Measurements from ENCODE around the gene MICAL1. TPM values are rescaled to one million over a fixed set of nuclear protein-coding genes. Genes with fewer than 3 reads are reported as not detected.
"Not testable (repeated sequence)": the region's sequence is repeated elsewhere in the genome, so short reads cannot be mapped to it uniquely, and the experiment has no call there.

MICAL1 gene
- total RNA-seq, 3 donors from 2014 or later: 23.6 to 29.8 (median 25.5) TPM

GRCh38 chr6:109469591-109470189 is 14.1 kb upstream of the MICAL1 start:
- H3K4me1 ChIP-seq: no peaks in the 10 kb centered on the region
- H3K27me3 ChIP-seq: no peaks in the 10 kb centered on the region
- no peaks in the 10 kb centered on the region for H3K36me3 ChIP-seq
- DNase-seq (ENCODE audit: low spot score in 2 of 2): no peak
- H3K4me3 ChIP-seq: no peak overlapping the region
- H3K9me3 ChIP-seq: no peaks in the 10 kb centered on the region
- H3K27ac ChIP-seq: no peak overlapping the region
- intact Hi-C loops (cut with DNase I; ENCODE audit: low total_unique reads): no loop called here
- TF ChIP-seq CTCF (IDR thresholded peaks at IDR 0.05) (no peak), POLR2AphosphoS5 (IDR thresholded peaks at IDR 0.05) (no peak), POLR2A (IDR thresholded peaks at IDR 0.05) (no peak)

GRCh38 chr6:109467696-109468095 is 12.1 kb upstream of the MICAL1 start:
- no peaks in the 10 kb centered on the region for H3K27me3 ChIP-seq
- no peaks in the 10 kb centered on the region for H3K36me3 ChIP-seq
- H3K9me3 ChIP-seq: no peaks in the 10 kb centered on the region
- H3K4me3 ChIP-seq: no peak overlapping the region
- H3K27ac ChIP-seq: no peak overlapping the region
- no peaks in the 10 kb centered on the region for H3K4me1 ChIP-seq
- no peak for DNase-seq (ENCODE audit: low spot score in 2 of 2)
- intact Hi-C loops (cut with DNase I; ENCODE audit: low total_unique reads): no loop called here
- TF ChIP-seq POLR2AphosphoS5 (IDR thresholded peaks at IDR 0.05) (no peak), POLR2A (IDR thresholded peaks at IDR 0.05) (no peak), CTCF (IDR thresholded peaks at IDR 0.05) (no peak)

- DNase-seq (ENCODE audit: low spot score in 2 of 2): no peak
- TF ChIP-seq CTCF (IDR thresholded peaks at IDR 0.05) (no peak), POLR2AphosphoS5 (IDR thresholded peaks at IDR 0.05) (no peak), POLR2A (IDR thresholded peaks at IDR 0.05) (no peak)
- Histone ChIP-seq H3K4me1 (no peaks in the 10 kb centered on the region), H3K27me3 (no peaks in the 10 kb centered on the region), H3K27ac (no peak overlapping the region), H3K36me3 (no peaks in the 10 kb centered on the region), H3K9me3 (no peaks in the 10 kb centered on the region), H3K4me3 (no peak overlapping the region)
- intact Hi-C loops (cut with DNase I; ENCODE audit: low total_unique reads): no loop called here
Observed at GRCh38 chr6:109466212-109466923, 10.8 kb upstream of the MICAL1 start.

GRCh38 chr6:109465772-109466171 is 10.2 kb upstream of the MICAL1 start:
- H3K27ac ChIP-seq: no peak overlapping the region
- no peaks in the 10 kb centered on the region for H3K4me1 ChIP-seq
- DNase-seq (ENCODE audit: low spot score in 2 of 2): peak in 1 of 2 donors; percentile 72
- intact Hi-C loops (cut with DNase I; ENCODE audit: low total_unique reads): no loop called here
- H3K9me3 ChIP-seq: no peaks in the 10 kb centered on the region
- H3K36me3 ChIP-seq: no peaks in the 10 kb centered on the region
- no peak overlapping the region for H3K4me3 ChIP-seq
- TF ChIP-seq CTCF (IDR thresholded peaks at IDR 0.05): no peak
- TF ChIP-seq POLR2AphosphoS5 (IDR thresholded peaks at IDR 0.05): no peak
- TF ChIP-seq POLR2A (IDR thresholded peaks at IDR 0.05): no peak
- H3K27me3 ChIP-seq: no peaks in the 10 kb centered on the region

GRCh38 chr6:109461733-109462526 is 6.4 kb upstream of the MICAL1 start:
- TF ChIP-seq CTCF (IDR thresholded peaks at IDR 0.05) (no peak), POLR2A (IDR thresholded peaks at IDR 0.05) (no peak), POLR2AphosphoS5 (IDR thresholded peaks at IDR 0.05) (no peak)
- no peak overlapping the region for H3K27ac ChIP-seq
- intact Hi-C loops (cut with DNase I; ENCODE audit: low total_unique reads): no loop called here
- H3K4me1 ChIP-seq: no peaks in the 10 kb centered on the region
- H3K4me3 ChIP-seq: no peak overlapping the region
- H3K27me3 ChIP-seq: no peaks in the 10 kb centered on the region
- no peaks in the 10 kb centered on the region for H3K36me3 ChIP-seq
- H3K9me3 ChIP-seq: no peaks in the 10 kb centered on the region
- no peak for DNase-seq (ENCODE audit: low spot score in 2 of 2)

GRCh38 chr6:109461205-109461604 is 5.6 kb upstream of the MICAL1 start:
- DNase-seq (ENCODE audit: low spot score in 2 of 2); H3K4me1 ChIP-seq; H3K36me3 ChIP-seq; intact Hi-C loops (cut with DNase I; ENCODE audit: low total_unique reads); H3K4me3 ChIP-seq; H3K27me3 ChIP-seq; H3K27ac ChIP-seq; H3K9me3 ChIP-seq: not testable (repeated sequence)

All from breast epithelium (tissue), 4 donors.